ENCODE data around the gene PSMA8. TPM values are rescaled to one million over a fixed set of nuclear protein-coding genes. Genes with fewer than 3 reads are reported as not detected.
"Not testable (repeated sequence)": the region's sequence is repeated elsewhere in the genome, so short reads cannot be mapped to it uniquely, and the experiment has no call there.

PSMA8 gene
- total and polyA plus RNA-seq, 2 donors (not counting 1 experiment from before 2014, with no cell fraction given) = not detected

GRCh38 chr18:26192233-26192632, 58.6 kb downstream of the PSMA8 start:
- Histone ChIP-seq H4K20me1 (ENCODE audit: control insufficient read depth, extremely low read depth, insufficient read depth, low read length) (no peaks in the 10 kb centered on the region), H2AFZ (ENCODE audit: low read length) (no peak overlapping the region), H3K4me2 (ENCODE audit: extremely low read depth, insufficient read depth, low read length) (no peak overlapping the region), H3K27me3 (ENCODE audit: control insufficient read depth, insufficient read depth, low read length) (no peaks in the 10 kb centered on the region), H3K36me3 (ENCODE audit: control insufficient read depth, insufficient read depth, low read length) (no peaks in the 10 kb centered on the region), H3K9me3 (ENCODE audit: control insufficient read depth, insufficient read depth, low read depth, low read length) (no peaks in the 10 kb centered on the region), H3K4me1 (ENCODE audit: control insufficient read depth, extremely low read depth, insufficient read depth, low read length) (no peaks in the 10 kb centered on the region), H3K9ac (ENCODE audit: insufficient read depth, low read length) (no peak overlapping the region), H3K27ac (ENCODE audit: insufficient read depth, low read length) (no peak overlapping the region), H3K4me3 (replicated peaks in 1 of 4; ENCODE audit: control extremely low read depth in 1 of 4, insufficient read depth in 1 of 4, low read depth in 3 of 4, low read length in 4 of 4) (no peak overlapping the region), H3K79me2 (ENCODE audit: control insufficient read depth, insufficient read depth, low read length) (no peaks in the 10 kb centered on the region)
- TF ChIP-seq, protein P1, sequence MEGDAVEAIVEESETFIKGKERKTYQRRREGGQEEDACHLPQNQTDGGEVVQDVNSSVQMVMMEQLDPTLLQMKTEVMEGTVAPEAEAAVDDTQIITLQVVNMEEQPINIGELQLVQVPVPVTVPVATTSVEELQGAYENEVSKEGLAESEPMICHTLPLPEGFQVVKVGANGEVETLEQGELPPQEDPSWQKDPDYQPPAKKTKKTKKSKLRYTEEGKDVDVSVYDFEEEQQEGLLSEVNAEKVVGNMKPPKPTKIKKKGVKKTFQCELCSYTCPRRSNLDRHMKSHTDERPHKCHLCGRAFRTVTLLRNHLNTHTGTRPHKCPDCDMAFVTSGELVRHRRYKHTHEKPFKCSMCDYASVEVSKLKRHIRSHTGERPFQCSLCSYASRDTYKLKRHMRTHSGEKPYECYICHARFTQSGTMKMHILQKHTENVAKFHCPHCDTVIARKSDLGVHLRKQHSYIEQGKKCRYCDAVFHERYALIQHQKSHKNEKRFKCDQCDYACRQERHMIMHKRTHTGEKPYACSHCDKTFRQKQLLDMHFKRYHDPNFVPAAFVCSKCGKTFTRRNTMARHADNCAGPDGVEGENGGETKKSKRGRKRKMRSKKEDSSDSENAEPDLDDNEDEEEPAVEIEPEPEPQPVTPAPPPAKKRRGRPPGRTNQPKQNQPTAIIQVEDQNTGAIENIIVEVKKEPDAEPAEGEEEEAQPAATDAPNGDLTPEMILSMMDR (conservative IDR thresholded peaks at IDR 0.05 in 1 of 2, IDR thresholded peaks at IDR 0.05 in 1 of 2; ENCODE audit: low read depth in 1 of 2, low read length in 2 of 2) = no peak
- no peak for TF ChIP-seq EZH2 (IDR thresholded peaks at IDR 0.05; ENCODE audit: low read length, missing control alignments)
- DNase-seq (ENCODE audit: low read depth in 2 of 2) = no peak

DNA sequence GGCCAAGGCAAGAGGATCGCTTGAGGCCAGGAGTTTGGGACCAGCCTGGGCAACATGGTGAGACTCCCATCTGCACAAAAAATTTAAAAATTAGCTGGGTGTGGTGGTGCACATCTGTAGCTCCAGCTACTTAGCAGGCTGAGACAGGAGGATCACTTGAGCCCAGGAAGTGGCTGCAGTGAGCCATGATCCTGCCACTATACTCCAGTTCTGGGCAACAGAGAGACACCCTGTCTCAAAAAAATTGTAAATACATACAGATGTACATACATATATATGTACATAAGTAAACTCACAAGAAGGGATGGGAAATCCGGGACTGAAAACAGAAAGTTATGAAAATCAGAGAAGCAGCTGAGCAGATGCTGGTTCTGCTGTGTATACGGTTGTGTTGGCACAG, 62.9 kb downstream of the PSMA8 start:
- no peak overlapping the region for H3K4me3 ChIP-seq (replicated peaks in 1 of 4; ENCODE audit: control extremely low read depth in 1 of 4, insufficient read depth in 1 of 4, low read depth in 3 of 4, low read length in 4 of 4)
- DNase-seq (ENCODE audit: low read depth in 2 of 2) = no peak
- no peaks in the 10 kb centered on the region for H3K9me3 ChIP-seq (ENCODE audit: control insufficient read depth, insufficient read depth, low read depth, low read length)
- no peak overlapping the region for H3K9ac ChIP-seq (ENCODE audit: insufficient read depth, low read length)
- H3K36me3 ChIP-seq (ENCODE audit: control insufficient read depth, insufficient read depth, low read length) = no peaks in the 10 kb centered on the region
- no peak overlapping the region for H2AFZ ChIP-seq (ENCODE audit: low read length)
- H3K79me2 ChIP-seq (ENCODE audit: control insufficient read depth, insufficient read depth, low read length) = no peaks in the 10 kb centered on the region
- no peaks in the 10 kb centered on the region for H4K20me1 ChIP-seq (ENCODE audit: control insufficient read depth, extremely low read depth, insufficient read depth, low read length)
- H3K27ac ChIP-seq (ENCODE audit: insufficient read depth, low read length) = no peak overlapping the region
- no peak overlapping the region for H3K4me2 ChIP-seq (ENCODE audit: extremely low read depth, insufficient read depth, low read length)
- no peaks in the 10 kb centered on the region for H3K27me3 ChIP-seq (ENCODE audit: control insufficient read depth, insufficient read depth, low read length)
- TF ChIP-seq, protein P1 (conservative IDR thresholded peaks at IDR 0.05 in 1 of 2, IDR thresholded peaks at IDR 0.05 in 1 of 2; ENCODE audit: low read depth in 1 of 2, low read length in 2 of 2) = no peak
- TF ChIP-seq EZH2 (IDR thresholded peaks at IDR 0.05; ENCODE audit: low read length, missing control alignments) = no peak
- H3K4me1 ChIP-seq (ENCODE audit: control insufficient read depth, extremely low read depth, insufficient read depth, low read length) = no peaks in the 10 kb centered on the region

GRCh38 chr18:26202001-26202400, 68.3 kb downstream of the PSMA8 start:
- not testable (repeated sequence) for DNase-seq (ENCODE audit: low read depth in 2 of 2); H3K27me3 ChIP-seq (ENCODE audit: control insufficient read depth, insufficient read depth, low read length); H3K9ac ChIP-seq (ENCODE audit: insufficient read depth, low read length); H3K79me2 ChIP-seq (ENCODE audit: control insufficient read depth, insufficient read depth, low read length); H3K4me2 ChIP-seq (ENCODE audit: extremely low read depth, insufficient read depth, low read length); H3K4me1 ChIP-seq (ENCODE audit: control insufficient read depth, extremely low read depth, insufficient read depth, low read length); H3K27ac ChIP-seq (ENCODE audit: insufficient read depth, low read length); H3K9me3 ChIP-seq (ENCODE audit: control insufficient read depth, insufficient read depth, low read depth, low read length); H3K36me3 ChIP-seq (ENCODE audit: control insufficient read depth, insufficient read depth, low read length); H3K4me3 ChIP-seq (replicated peaks in 1 of 4; ENCODE audit: control extremely low read depth in 1 of 4, insufficient read depth in 1 of 4, low read depth in 3 of 4, low read length in 4 of 4); H4K20me1 ChIP-seq (ENCODE audit: control insufficient read depth, extremely low read depth, insufficient read depth, low read length); H2AFZ ChIP-seq (ENCODE audit: low read length)
